Motor neuron (in vitro differentiated cells): ENCODE results near the gene DCAF10. TPM values are rescaled to one million over a fixed set of nuclear protein-coding genes. Genes with fewer than 3 reads are reported as not detected.
A peak's percentile ranks its signal among the peaks of the same experiment; 100 is the strongest.

ENCODE experiments used
- ATAC-seq, 8 experiments: fragments of 200-7000 bp; cut with Tn5 transposase; replicated peaks in 6 of 8; 2 replicates each; pipeline ENCODE4 v1.8.0; 2021; ENCODE audit warnings: mild to moderate bottlenecking in 8 of 8, moderate library complexity in 8 of 8
- H3K27ac ChIP-seq, 2 donors: fragments of 250-450 bp; sonication (Bioruptor Pico); 2 replicates each; pipeline ENCODE4 v1.9.0; 2021; ENCODE audit warnings: antibody characterized with exemption in 2 of 2, mild to moderate bottlenecking in 2 of 2, moderate library complexity in 1 of 2
- H3K4me1 ChIP-seq, 2 donors: fragments of 250-450 bp; sonication (Bioruptor Pico); replicated peaks in 1 of 2; 2 replicates each; pipeline ENCODE4 v1.6.1; 2021; ENCODE audit warnings: antibody characterized with exemption in 2 of 2, mild to moderate bottlenecking in 2 of 2, moderate library complexity in 1 of 2
- H3K4me3 ChIP-seq, 5 donors: fragments of 250-450 bp; sonication (Bioruptor Pico); 2 replicates each; pipeline ENCODE4 v1.9.0; 2021; ENCODE audit warnings: antibody characterized with exemption in 5 of 5, mild to moderate bottlenecking in 5 of 5, moderate library complexity in 4 of 5
- WGBS, 10 experiments: fragments of 450-650 bp; shearing (Covaris generic); methylation state at CpG; one replicate each; pipeline ENCODE4 v1.0.0; 2022; 5-methylcytosine and 5-hydroxymethylcytosine counted together
- in situ Hi-C, 9 experiments: fragments of 400-800 bp; cut with MboI; loops; one replicate each; pipeline ENCODE4 v1.15.0; 2021; ENCODE audit warnings: low sequenced_read_pairs in 9 of 9, low pct_unique_long_range_greater_than_20kb in 2 of 9; ENCODE audit not compliant: unreplicated experiment in 9 of 9
- total RNA-seq, 8 experiments: library from RNA; unstranded; fragments of 300-600 nt; gene quantifications; 2 replicates each; pipeline versions ENCODE4 v1.2.3 to v1.2.4, GENCODE V29; 2022

DCAF10 gene
- total RNA-seq, 8 experiments from 2014 or later = 11.7 to 34.7 (median 18.6) TPM

GRCh38 chr9:37915911-37916470 lies 115.4 kb downstream of the DCAF10 start:
- WGBS, 10 experiments = 80 to 100% (median 92%) methylated on average over 1 to 4 of the region's 14 CpGs; no CpG with 5 or more reads in 4 of the 10 experiments
- Histone ChIP-seq H3K27ac (no peak overlapping the region), H3K4me1 (peaks cover 37 to 42% of the 10 kb centered on the region in 2 donors), H3K4me3 (no peak overlapping the region)
- in situ Hi-C loops = loop anchor here in 8 of 9 experiments (10.0 to 25.0 kb wide), 7 partner anchors 146 to 496 kb away; partner anchors contain the start of genes SHB (in 3 of the 8), IGFBPL1 (in 1 of the 8) and POLR1E (in 1 of the 8)
- ATAC-seq = no peak

GRCh38 chr9:37916471-37917312 lies 116.1 kb downstream of the DCAF10 start:
- in situ Hi-C loops = loop anchor here in 8 of 9 experiments (10.0 to 25.0 kb wide), 7 partner anchors 146 to 496 kb away; partner anchors contain the start of genes SHB (in 3 of the 8), IGFBPL1 (in 1 of the 8) and POLR1E (in 1 of the 8)

More at GRCh38 chr9:37916471-37917312, 116.1 kb downstream of the DCAF10 start:
- WGBS, 10 experiments = 25 to 92% (median 83%) methylated on average over 1 to 9 of the region's 18 CpGs
- Histone ChIP-seq H3K4me1 (peaks cover 44 to 49% of the 10 kb centered on the region in 2 donors), H3K27ac (peak overlapping the region in 1 of 2 donors; percentile 52), H3K4me3 (no peak overlapping the region)
- peak in 1 of 8 experiments; percentile 10 for ATAC-seq

Other genes with a start within 250 kb of the DCAF10 start
- gene FBXO10, start 224.4 kb upstream of the DCAF10 start, total RNA-seq = 10 to 100 TPM in 6 of 8 experiments, 1 to 10 TPM in 2; 7.6 to 20.6 (median 13.5) TPM
- 100 to 1,000 TPM; 121 to 314 (median 160) TPM for gene TOMM5, start 208.2 kb upstream of the DCAF10 start, total RNA-seq
- 1 to 10 TPM in 2 of 8 experiments, under 1 TPM in 6; 0.09 to 4.1 (median 0.34) TPM for gene FRMPD1, start 149.8 kb upstream of the DCAF10 start, total RNA-seq
- gene TRMT10B, start 47.0 kb upstream of the DCAF10 start, total RNA-seq = 10 to 100 TPM in 4 of 8 experiments, 1 to 10 TPM in 4; 8.2 to 14.0 (median 10.8) TPM
- 10 to 100 TPM; 24.7 to 57.2 (median 43.2) TPM for gene EXOSC3, start 15.7 kb upstream of the DCAF10 start, total RNA-seq
- 10 to 100 TPM; 23.9 to 40.0 (median 29.5) TPM for gene SLC25A51, start 103.3 kb downstream of the DCAF10 start, total RNA-seq